Activated naive CD4-positive, alpha-beta T cell treated with anti-CD3 and anti-CD28 coated beads for 36 hours (primary cell): Measurements from ENCODE around the gene CDC42EP5. TPM values are rescaled to one million over a fixed set of nuclear protein-coding genes. Genes with fewer than 3 reads are reported as not detected.

ENCODE experiments used
- CTCF ChIA-PET: fragments of 350-600 bp; sonication (Branson Sonifier 250); formaldehyde crosslinking; loops from one replicate; lab custom pipeline; 2021; ENCODE audit warnings: antibody characterized with exemption; lab: Charles Lee
- DNase-seq: peaks from one replicate; pipeline ENCODE4 v3.0.0-alpha.2; 2020
- H3K27ac Mint-ChIP-seq: one replicate; pipeline ENCODE4 v1.8.0; 2021; ENCODE audit warnings: mild to moderate bottlenecking, mixed read lengths
- H3K27me3 Mint-ChIP-seq: one replicate; pipeline ENCODE4 v1.8.0; 2021; ENCODE audit warnings: low read depth, mixed read lengths
- H3K36me3 Mint-ChIP-seq: one replicate; pipeline ENCODE4 v1.8.0; 2021; ENCODE audit warnings: low read depth, mixed read lengths
- H3K4me1 Mint-ChIP-seq: one replicate; pipeline ENCODE4 v1.8.0; 2021; ENCODE audit warnings: low read depth, mixed read lengths
- H3K4me3 Mint-ChIP-seq: one replicate; pipeline ENCODE4 v1.8.0; 2021; ENCODE audit warnings: mild to moderate bottlenecking, moderate library complexity, mixed read lengths
- H3K9me3 Mint-ChIP-seq: one replicate; pipeline ENCODE4 v1.8.0; 2021; ENCODE audit warnings: mixed read lengths
- intact Hi-C: fragments of 100-400 bp; cut with micrococcal nuclease; formaldehyde crosslinking; loops from one replicate; pipeline ENCODE4 v1.15.1; 2023
- total RNA-seq, 2 experiments: library from RNA; stranded (reverse); gene quantifications; one replicate each; pipeline ENCODE4 v1.2.3, GENCODE V29; 2021

CDC42EP5 gene
- total RNA-seq, 2 experiments from 2014 or later, result not detected

- Mint-ChIP-seq H3K36me3 (no peaks in the 10 kb centered on the region), H3K9me3 (no peaks in the 10 kb centered on the region), H3K4me3 (no peak overlapping the region), H3K4me1 (peaks cover 17% of the 10 kb centered on the region), H3K27me3 (peaks cover 25% of the 10 kb centered on the region), H3K27ac (no peak overlapping the region)
- CTCF ChIA-PET, result interaction anchor here (0.9 kb wide), 1 partner anchor 22 kb away, joined by 4 read pairs; no protein-coding TSS in a partner anchor
- intact Hi-C loops, result no loop called here
- DNase-seq, result no peak
Measured at GRCh38 chr19:54416695-54417491, 56.2 kb downstream of the CDC42EP5 start.

DNA sequence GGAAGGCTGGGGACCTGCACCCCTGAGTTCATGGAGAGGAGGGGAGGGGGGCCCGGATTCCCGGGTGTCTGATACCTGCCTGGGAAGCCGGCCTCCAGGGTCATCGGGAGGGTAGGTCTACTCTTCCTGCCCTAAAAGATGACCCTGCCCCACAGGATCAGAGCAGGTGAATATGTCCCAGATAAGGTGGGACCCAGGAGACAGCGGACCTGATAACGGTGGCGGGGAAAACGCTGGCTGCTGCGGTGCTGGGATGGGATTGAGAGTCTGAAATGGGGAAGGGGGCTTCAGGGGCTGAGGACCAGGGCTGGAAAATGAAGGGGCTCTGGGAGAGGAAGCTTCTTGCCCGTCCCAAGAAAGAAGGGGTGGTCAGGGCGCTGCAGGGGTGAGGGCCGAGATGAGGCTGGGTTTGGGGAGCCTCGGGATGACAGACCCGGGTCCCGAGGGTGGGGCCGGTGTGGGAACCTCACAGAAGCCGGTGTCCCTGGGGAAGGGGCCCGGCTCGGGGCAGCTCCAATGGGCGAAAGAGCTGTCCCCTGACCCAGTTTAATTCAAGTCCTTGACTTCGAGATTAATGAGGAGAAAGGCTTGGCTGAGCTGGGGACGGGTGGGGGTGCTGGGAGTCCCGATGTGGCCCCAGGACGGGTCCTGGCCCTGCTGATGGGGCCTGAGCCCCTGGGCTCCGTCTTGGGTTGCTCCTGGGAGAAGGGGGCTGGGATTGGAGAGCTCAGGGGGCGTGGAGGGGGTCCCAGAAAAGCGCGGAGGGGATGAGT, 57.0 kb downstream of the CDC42EP5 start:
- H3K4me3 Mint-ChIP-seq, result no peak overlapping the region
- H3K27me3 Mint-ChIP-seq, result peaks cover 25% of the 10 kb centered on the region
- H3K4me1 Mint-ChIP-seq, result peaks cover 17% of the 10 kb centered on the region
- CTCF ChIA-PET, result interaction anchor here (0.7 to 0.9 kb wide), 3 partner anchors 22 to 32 kb away, joined by 3 to 4 read pairs (median 3); no protein-coding TSS in a partner anchor
- H3K36me3 Mint-ChIP-seq, result no peaks in the 10 kb centered on the region
- DNase-seq, result no peak
- H3K9me3 Mint-ChIP-seq, result no peaks in the 10 kb centered on the region
- intact Hi-C loops, result no loop called here
- no peak overlapping the region for H3K27ac Mint-ChIP-seq

- Mint-ChIP-seq H3K27me3 (peaks cover 29% of the 10 kb centered on the region), H3K36me3 (no peaks in the 10 kb centered on the region), H3K4me1 (peaks cover 17% of the 10 kb centered on the region), H3K9me3 (no peaks in the 10 kb centered on the region), H3K27ac (no peak within 1 kb of the TSS), H3K4me3 (no peak within 1 kb of the TSS)
- CTCF ChIA-PET, result interaction anchor here (0.7 to 0.9 kb wide), 2 partner anchors 24 to 32 kb away, joined by 3 read pairs; no protein-coding TSS in a partner anchor
- intact Hi-C loops, result no loop called here
- peak; percentile 34 for DNase-seq
Measured at GRCh38 chr19:54415208-54415900, 57.7 kb downstream of the CDC42EP5 start, which contains the start of gene TTYH1. Gene TTYH1, plus strand, starts transcription at chr19:54415464. Its CDS starts 89 bp downstream, at chr19:54415553.

Other genes starting within 250 kb of the CDC42EP5 start
- gene LILRA6, start 230.5 kb downstream of the CDC42EP5 start, total RNA-seq, result not detected
- gene LILRB5, start 216.0 kb downstream of the CDC42EP5 start, total RNA-seq, result not detected
- gene LILRB2, start 192.2 kb downstream of the CDC42EP5 start, total RNA-seq, result not detected
- not detected for gene LILRA5, start 160.1 kb downstream of the CDC42EP5 start, total RNA-seq
- gene LILRA4, start 134.1 kb downstream of the CDC42EP5 start, total RNA-seq, result not detected
- gene LAIR1, start 108.4 kb downstream of the CDC42EP5 start, total RNA-seq, result 1 to 10 TPM; 5.2 to 5.7 TPM
- not detected for gene TTYH1, start 57.8 kb downstream of the CDC42EP5 start, total RNA-seq
- 100 to 1,000 TPM; 171 to 175 TPM for gene LENG8, start 24.1 kb downstream of the CDC42EP5 start, total RNA-seq
- gene LENG9, start 9.5 kb downstream of the CDC42EP5 start, total RNA-seq, result 1 to 10 TPM; 5.7 to 7.1 TPM
- under 1 TPM; 0.45 to 0.69 TPM for gene LAIR2, start 29.5 kb upstream of the CDC42EP5 start, total RNA-seq
- gene LILRA2, start 100.5 kb upstream of the CDC42EP5 start, total RNA-seq, result not detected
- not detected for gene LILRA1, start 120.3 kb upstream of the CDC42EP5 start, total RNA-seq
- under 1 TPM in 1 of 2 experiments, not detected in 1; 0.36 TPM for gene LILRB1, start 157.2 kb upstream of the CDC42EP5 start, total RNA-seq
- gene LILRB4, start 189.7 kb upstream of the CDC42EP5 start, total RNA-seq, result not detected